G401.6 (cell line): Measurements from ENCODE around the gene SLC39A3.

Experiments used
- FAIRE-seq: peaks from 2 replicates; lab custom pipeline; 2012; peaks lifted over from hg19 to GRCh38; lab: Jason Lieb, UNC

Gene SLC39A3

DNA sequence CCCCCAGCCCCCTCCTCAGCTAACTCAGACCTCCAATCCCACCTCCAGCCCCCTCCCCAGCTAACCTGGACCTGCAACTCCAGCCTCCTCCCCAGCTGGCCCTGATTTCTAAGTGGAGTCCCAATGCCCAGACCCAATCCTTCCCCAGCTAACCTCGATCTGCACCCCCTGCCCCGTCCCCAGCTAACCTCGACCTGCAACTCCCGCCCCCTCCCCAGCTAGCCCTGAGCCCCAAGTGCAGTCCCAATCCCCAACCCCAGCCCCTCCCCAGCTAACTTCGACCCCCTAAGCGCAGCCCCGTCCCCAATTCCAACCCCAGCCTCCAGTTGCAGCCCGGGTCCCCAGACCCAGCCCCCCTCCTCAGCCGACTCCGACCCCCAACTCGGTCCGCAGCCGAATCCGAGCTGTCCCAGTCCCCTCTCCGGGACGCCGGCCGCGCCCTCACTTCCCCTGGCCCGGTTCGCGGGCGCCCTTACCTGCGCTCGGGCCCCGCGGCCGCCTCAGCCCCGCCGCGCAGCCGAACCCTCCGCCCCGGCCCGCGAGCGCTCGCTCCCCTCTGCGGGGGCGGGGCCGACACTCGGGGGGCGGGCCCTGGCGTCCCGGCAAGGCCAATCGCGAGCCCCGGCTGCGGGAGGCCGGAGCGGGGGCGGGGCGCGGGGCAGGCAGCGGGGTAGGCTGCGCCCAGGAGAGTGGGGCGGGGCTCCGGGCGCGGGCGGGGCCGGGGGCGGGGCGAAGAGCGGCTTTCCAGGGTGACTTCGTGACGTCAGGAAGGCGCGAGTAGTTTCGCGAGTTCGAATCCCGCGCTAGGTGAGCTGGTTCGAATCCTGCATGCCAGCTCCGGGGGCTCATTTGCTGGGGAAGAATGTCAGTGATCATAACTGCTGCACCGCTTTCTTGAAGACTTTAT, 37.4 kb downstream of the SLC39A3 start, which contains the start of gene GNG7:
GNG7 (minus strand) TSS at position 525 of the 907 bp plus-strand sequence. CDS start 182,006 bp downstream, outside the sequence.
- FAIRE-seq = no peak

DNA sequence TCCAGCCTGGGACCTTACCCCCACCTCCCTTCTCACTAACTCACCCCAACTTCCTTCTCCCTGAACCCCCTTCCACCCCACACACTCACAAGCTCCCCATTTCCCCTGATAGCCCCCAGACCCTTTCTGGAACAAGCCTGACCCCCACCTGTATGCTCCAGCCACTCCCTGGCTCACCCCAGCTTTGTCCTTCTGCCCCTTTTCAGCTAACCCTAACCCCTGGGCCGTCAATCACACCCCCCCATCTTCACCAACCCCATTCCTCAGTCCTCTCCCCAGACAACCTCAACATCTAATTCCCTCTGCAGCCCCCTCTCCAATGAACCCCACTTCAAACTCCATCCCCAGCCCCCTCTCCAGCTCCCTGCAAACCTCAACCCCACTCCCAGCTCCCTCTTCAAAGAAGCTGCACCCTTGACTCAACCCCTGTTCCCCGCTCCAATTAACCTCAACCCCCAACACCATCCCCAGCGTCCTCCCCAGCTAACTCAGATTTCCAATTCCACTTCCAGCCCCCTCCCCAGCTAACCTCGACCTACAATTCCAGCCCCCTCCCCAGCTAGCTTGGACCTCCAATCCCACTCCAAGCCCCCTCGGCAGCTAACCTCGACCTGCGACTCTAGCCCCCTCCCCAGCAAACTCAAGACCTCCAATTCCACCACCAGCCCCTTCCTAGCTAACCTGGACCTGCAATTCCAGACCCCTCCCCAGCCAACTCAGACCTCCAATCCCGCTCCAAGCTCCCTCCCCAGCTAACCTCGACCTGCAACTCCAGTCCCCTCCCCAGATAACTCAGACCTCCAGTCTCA, 38.3 kb downstream of the SLC39A3 start:
- FAIRE-seq = no peak

DNA sequence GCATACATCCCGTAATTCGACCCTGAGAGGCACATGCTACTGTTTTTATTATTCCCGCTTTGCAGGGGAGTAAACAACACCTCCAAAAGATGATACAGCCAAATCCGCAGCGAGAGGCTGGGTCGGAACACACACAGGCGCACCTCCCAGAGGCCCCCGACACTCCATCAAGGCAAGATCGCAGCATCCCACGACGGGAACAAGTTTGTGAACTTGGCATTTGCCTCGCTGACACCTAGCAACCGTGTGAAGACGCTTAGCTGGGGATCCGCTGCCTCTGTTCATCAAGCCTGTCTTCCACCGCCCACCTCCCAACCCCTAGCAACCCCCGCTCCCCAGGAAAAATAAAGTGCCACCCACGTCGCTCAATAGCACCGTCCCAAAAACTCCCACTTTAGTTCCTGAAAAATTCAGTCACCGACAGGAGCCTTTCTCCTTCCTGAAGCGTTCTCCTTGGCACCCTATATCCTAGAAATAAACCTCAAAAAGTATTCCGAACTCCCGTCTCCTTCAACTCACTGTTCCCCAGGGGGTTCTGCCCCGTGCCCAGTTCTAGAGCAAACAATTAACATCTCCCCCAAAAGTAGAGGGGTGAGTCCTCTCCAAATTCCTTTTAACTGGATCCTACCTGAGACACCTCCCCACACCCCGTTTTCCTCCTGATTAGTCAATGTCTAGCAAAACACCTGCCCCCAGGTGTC, 39.0 kb downstream of the SLC39A3 start:
- no peak for FAIRE-seq

DNA sequence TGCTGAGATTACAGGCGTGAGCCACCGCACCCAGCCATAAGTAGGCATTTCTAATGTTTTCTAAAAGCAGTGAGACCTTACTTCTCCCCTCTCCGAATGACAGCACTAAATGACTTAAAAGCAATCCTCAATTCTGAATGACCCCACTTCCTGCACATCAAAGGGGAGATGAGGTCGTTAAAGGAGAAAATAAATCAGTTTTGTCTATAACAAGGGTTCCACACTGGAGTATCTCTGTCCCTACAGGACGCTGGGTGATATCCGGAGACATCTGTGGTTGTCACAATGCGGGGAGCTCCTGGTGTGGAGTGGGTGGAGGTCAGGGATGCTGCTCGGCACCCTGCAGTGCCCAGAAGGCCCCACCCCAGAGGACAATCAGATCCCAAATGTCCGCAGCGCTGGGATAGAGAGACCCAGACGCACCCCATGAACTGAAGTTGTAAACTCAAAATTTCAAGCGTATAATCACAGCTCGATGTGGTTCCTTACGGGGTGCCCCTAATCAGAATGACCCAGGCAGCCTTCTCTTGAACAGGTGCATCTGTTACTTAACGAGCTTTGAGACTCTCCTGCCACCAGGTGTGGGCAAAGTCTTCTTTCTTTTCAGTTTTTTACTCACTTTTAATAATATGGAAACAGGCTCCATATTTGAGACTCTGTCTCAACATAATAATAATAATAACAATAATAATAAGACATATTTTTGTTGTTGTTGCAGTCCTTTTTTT, 40.2 kb downstream of the SLC39A3 start:
- no peak for FAIRE-seq

GRCh38 chr19:2694196-2694595, 45.6 kb downstream of the SLC39A3 start:
- no peak for FAIRE-seq

GRCh38 chr19:2693492-2694160, 46.2 kb downstream of the SLC39A3 start:
- FAIRE-seq = no peak

- FAIRE-seq = no peak
Measured at GRCh38 chr19:2691951-2692350, 47.9 kb downstream of the SLC39A3 start.

GRCh38 chr19:2690856-2691255, 49.0 kb downstream of the SLC39A3 start:
- no peak for FAIRE-seq

DNA sequence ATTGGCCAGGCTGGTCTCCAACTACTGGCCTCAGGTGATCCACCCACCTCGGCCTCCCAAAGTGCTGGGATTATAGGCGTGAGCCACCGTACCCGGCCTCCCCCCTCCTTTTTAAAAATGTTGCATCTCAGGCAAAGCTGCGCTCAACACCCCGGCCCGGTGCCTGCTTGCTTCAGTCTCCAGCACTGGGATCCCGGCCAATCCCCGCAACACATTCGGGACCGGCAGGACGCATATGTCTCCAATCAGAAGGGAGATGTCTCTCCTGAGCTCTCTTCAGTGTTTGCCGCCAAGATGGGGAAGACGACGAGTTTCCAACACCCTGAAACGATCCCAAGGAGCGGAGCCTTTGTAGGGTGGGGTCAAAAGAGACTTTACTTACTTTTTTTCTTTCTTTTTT, 53.5 kb downstream of the SLC39A3 start:
- no peak for FAIRE-seq

DNA sequence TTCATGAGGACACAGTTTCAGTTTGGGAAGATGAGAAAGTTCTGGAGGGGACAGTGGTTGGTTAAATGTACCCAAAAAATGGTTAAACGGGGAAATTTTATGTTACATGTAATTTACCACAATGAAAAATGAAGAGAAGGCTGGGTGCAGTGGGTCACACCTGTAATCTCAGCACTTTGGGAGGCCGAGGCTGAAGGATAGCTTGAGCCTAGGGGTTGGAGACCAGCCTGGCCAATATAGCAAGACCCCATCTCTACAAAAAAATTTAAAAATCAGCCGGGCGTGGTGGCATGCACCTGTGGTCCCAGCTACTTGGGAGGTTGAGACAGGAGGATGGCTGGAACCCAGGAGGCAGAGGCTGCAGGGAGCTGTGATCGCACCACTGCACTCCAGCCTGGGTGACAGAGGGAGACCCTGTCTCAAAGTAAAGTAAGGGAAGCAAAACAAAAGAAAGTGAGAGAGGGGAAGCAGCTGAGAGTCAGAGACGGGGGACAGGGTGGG, 54.6 kb downstream of the SLC39A3 start:
- no peak for FAIRE-seq

DNA sequence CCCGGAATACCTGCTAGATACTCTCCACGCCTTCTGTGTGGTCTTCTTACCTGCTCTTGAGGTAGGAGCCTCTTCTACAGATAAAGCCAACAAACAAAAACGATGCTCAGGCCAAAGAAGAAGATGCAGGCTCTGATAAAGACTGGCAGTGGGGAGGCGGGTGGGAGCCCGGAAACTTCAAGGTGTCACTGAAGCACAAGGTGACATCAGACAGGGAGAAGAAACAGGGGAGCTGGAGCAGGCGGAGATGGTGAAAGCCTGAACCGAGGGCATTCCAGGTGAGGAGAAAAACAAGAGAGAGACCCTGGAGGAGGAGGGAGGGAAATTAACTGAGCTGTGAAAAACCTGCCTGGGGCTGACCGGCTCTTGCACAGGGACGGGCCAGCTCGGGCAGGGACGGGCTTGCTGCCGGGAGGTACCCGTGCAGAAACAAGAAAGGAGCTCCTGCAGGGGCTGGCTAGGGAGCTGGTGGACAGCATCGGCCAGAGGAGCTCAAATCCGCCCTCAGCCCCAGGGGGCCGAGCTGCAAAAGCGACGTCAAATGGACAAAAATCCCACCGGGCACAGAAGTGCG, 56.3 kb downstream of the SLC39A3 start:
- FAIRE-seq = no peak
